IPS-20b (cell line): ENCODE measurements around the gene SS18L1.
A peak's percentile ranks its signal among the peaks of the same experiment; 100 is the strongest.

Experiments used
- H3K27ac ChIP-seq: one replicate; pipeline ENCODE4 v1.5.1; 2013; ENCODE audit warnings: low read length
- H3K27me3 ChIP-seq: 2 replicates; pipeline ENCODE4 v1.6.1; 2013; ENCODE audit warnings: mild to moderate bottlenecking, low read length, inconsistent platforms; ENCODE audit not compliant: insufficient read depth
- H3K36me3 ChIP-seq: 2 replicates; pipeline ENCODE4 v1.6.1; 2013; ENCODE audit warnings: low read depth, mild to moderate bottlenecking, inconsistent platforms, low read length, moderate library complexity; ENCODE audit not compliant: insufficient read depth
- H3K4me1 ChIP-seq: 2 replicates; pipeline ENCODE4 v1.6.1; 2013; ENCODE audit warnings: mild to moderate bottlenecking, control low read depth, inconsistent platforms, low read length, moderate library complexity; ENCODE audit not compliant: insufficient read depth
- H3K4me3 ChIP-seq: 2 replicates; pipeline ENCODE4 v1.5.1; 2013; ENCODE audit warnings: mild to moderate bottlenecking, low read length, inconsistent platforms
- H3K9ac ChIP-seq: 2 replicates; pipeline ENCODE4 v1.6.1; 2013; ENCODE audit warnings: low read depth, mild to moderate bottlenecking, inconsistent platforms, low read length, moderate library complexity
- H3K9me3 ChIP-seq: 2 replicates; pipeline ENCODE4 v1.6.1; 2013; ENCODE audit warnings: mild to moderate bottlenecking, low read depth, low read length, inconsistent platforms; ENCODE audit not compliant: insufficient read depth

Gene SS18L1

GRCh38 chr20:62183426-62184142, 40.0 kb downstream of the SS18L1 start:
- H3K27ac ChIP-seq, result peak overlapping the region; percentile 68
- H3K27me3 ChIP-seq, result no peaks in the 10 kb centered on the region
- peaks cover 23% of the 10 kb centered on the region for H3K36me3 ChIP-seq
- no peaks in the 10 kb centered on the region for H3K9me3 ChIP-seq
- H3K4me3 ChIP-seq, result peak overlapping the region; percentile 95
- H3K4me1 ChIP-seq, result peaks cover 9% of the 10 kb centered on the region; the same call in 1 of the 2 replicates
- H3K9ac ChIP-seq, result peak overlapping the region; percentile 98

- Histone ChIP-seq H3K4me1 (peaks cover 9% of the 10 kb centered on the region; the same call in 1 of the 2 replicates), H3K27me3 (no peaks in the 10 kb centered on the region), H3K36me3 (peaks cover 14% of the 10 kb centered on the region; the same call in 1 of the 2 replicates), H3K9ac (no peak overlapping the region), H3K27ac (no peak overlapping the region), H3K4me3 (no peak overlapping the region), H3K9me3 (no peaks in the 10 kb centered on the region)
These were observed 42.5 kb downstream of the SS18L1 start for GRCh38 chr20:62186096-62186426.

GRCh38 chr20:62186887-62187866, 43.6 kb downstream of the SS18L1 start:
- Histone ChIP-seq H3K9me3 (no peaks in the 10 kb centered on the region), H3K9ac (no peak overlapping the region), H3K27me3 (no peaks in the 10 kb centered on the region), H3K27ac (no peak overlapping the region), H3K4me1 (peaks cover 4% of the 10 kb centered on the region; the same call in 1 of the 2 replicates), H3K36me3 (peaks cover 8% of the 10 kb centered on the region; the same call in 1 of the 2 replicates), H3K4me3 (no peak overlapping the region)

GRCh38 chr20:62190639-62191411, 47.3 kb downstream of the SS18L1 start:
- no peaks in the 10 kb centered on the region for H3K4me1 ChIP-seq
- H3K27ac ChIP-seq, result no peak overlapping the region
- H3K27me3 ChIP-seq, result no peaks in the 10 kb centered on the region
- H3K9ac ChIP-seq, result no peak overlapping the region
- no peak overlapping the region for H3K4me3 ChIP-seq
- no peaks in the 10 kb centered on the region for H3K9me3 ChIP-seq
- H3K36me3 ChIP-seq, result peaks cover 8% of the 10 kb centered on the region; the same call in 1 of the 2 replicates

- Histone ChIP-seq H3K4me3 (no peak overlapping the region), H3K9me3 (no peaks in the 10 kb centered on the region), H3K9ac (no peak overlapping the region), H3K27ac (no peak overlapping the region), H3K4me1 (no peaks in the 10 kb centered on the region), H3K27me3 (no peaks in the 10 kb centered on the region), H3K36me3 (peaks cover 13% of the 10 kb centered on the region; the same call in 1 of the 2 replicates)
These were observed 48.4 kb downstream of the SS18L1 start for GRCh38 chr20:62191781-62192559.

- no peak overlapping the region for H3K27ac ChIP-seq
These were observed 49.1 kb downstream of the SS18L1 start for GRCh38 chr20:62192635-62193034.

GRCh38 chr20:62193079-62194025, 49.8 kb downstream of the SS18L1 start:
- Histone ChIP-seq H3K4me1 (no peaks in the 10 kb centered on the region), H3K4me3 (no peak overlapping the region), H3K27me3 (no peaks in the 10 kb centered on the region), H3K36me3 (peaks cover 24% of the 10 kb centered on the region), H3K9ac (no peak overlapping the region), H3K27ac (no peak overlapping the region), H3K9me3 (no peaks in the 10 kb centered on the region)

More at GRCh38 chr20:62192635-62193034, 49.1 kb downstream of the SS18L1 start:
- no peak overlapping the region for H3K9ac ChIP-seq
- H3K4me1 ChIP-seq, result no peaks in the 10 kb centered on the region
- H3K27me3 ChIP-seq, result no peaks in the 10 kb centered on the region
- no peak overlapping the region for H3K4me3 ChIP-seq
- H3K36me3 ChIP-seq, result peaks cover 17% of the 10 kb centered on the region; the same call in 1 of the 2 replicates
- H3K9me3 ChIP-seq, result no peaks in the 10 kb centered on the region

GRCh38 chr20:62195075-62195405, 51.5 kb downstream of the SS18L1 start:
- H3K4me1 ChIP-seq, result no peaks in the 10 kb centered on the region
- no peak overlapping the region for H3K9ac ChIP-seq
- H3K4me3 ChIP-seq, result no peak overlapping the region
- peaks cover 29% of the 10 kb centered on the region for H3K36me3 ChIP-seq
- no peaks in the 10 kb centered on the region for H3K27me3 ChIP-seq
- H3K27ac ChIP-seq, result no peak overlapping the region
- H3K9me3 ChIP-seq, result no peaks in the 10 kb centered on the region

GRCh38 chr20:62195736-62196135, 52.2 kb downstream of the SS18L1 start:
- Histone ChIP-seq H3K9ac (no peak overlapping the region), H3K4me1 (no peaks in the 10 kb centered on the region), H3K27me3 (no peaks in the 10 kb centered on the region), H3K4me3 (no peak overlapping the region), H3K27ac (no peak overlapping the region), H3K36me3 (peaks cover 35% of the 10 kb centered on the region), H3K9me3 (no peaks in the 10 kb centered on the region)

- no peak overlapping the region for H3K4me3 ChIP-seq
- H3K27me3 ChIP-seq, result no peaks in the 10 kb centered on the region
- peaks cover 40% of the 10 kb centered on the region for H3K36me3 ChIP-seq
- no peak overlapping the region for H3K9ac ChIP-seq
- no peaks in the 10 kb centered on the region for H3K4me1 ChIP-seq
- H3K27ac ChIP-seq, result no peak overlapping the region
- H3K9me3 ChIP-seq, result no peaks in the 10 kb centered on the region
These were observed 52.7 kb downstream of the SS18L1 start for GRCh38 chr20:62196286-62196685.
